Nephron progenitor cell (in vitro differentiated cells): Measurements from ENCODE around the gene B9D1.
A peak's percentile ranks its signal among the peaks of the same experiment; 100 is the strongest.

Source experiments
- DNase-seq: peaks from one replicate; pipeline ENCODE4 v3.0.0; 2021
- H3K27ac Mint-ChIP-seq: 2 replicates; pipeline ENCODE4 v1.8.0; 2021; ENCODE audit warnings: mild to moderate bottlenecking, moderate library complexity, mixed read lengths
- H3K27me3 Mint-ChIP-seq: 2 replicates; pipeline ENCODE4 v1.8.0; 2021; ENCODE audit warnings: mild to moderate bottlenecking, low read depth, mixed read lengths; ENCODE audit not compliant: poor library complexity
- H3K36me3 Mint-ChIP-seq: 2 replicates; pipeline ENCODE4 v1.8.0; 2021; ENCODE audit warnings: low read depth, mixed read lengths
- H3K4me1 Mint-ChIP-seq: 2 replicates; pipeline ENCODE4 v1.8.0; 2021; ENCODE audit warnings: mixed read lengths
- H3K4me3 Mint-ChIP-seq: 2 replicates; pipeline ENCODE4 v1.8.0; 2021; ENCODE audit warnings: mild to moderate bottlenecking, moderate library complexity, mixed read lengths
- H3K9me3 Mint-ChIP-seq: 2 replicates; pipeline ENCODE4 v1.8.0; 2021; ENCODE audit warnings: mild to moderate bottlenecking, moderate library complexity, mixed read lengths
- CTCF ChIP-seq: fragments of 200-600 bp; sonication (generic); IDR thresholded peaks from 2 replicates; pipeline ENCODE4 v1.5.0; 2021; ENCODE audit warnings: antibody characterized with exemption

The B9D1 gene

GRCh38 chr17:19365499-19365817, 2.9 kb upstream of the B9D1 start:
- H3K4me1 Mint-ChIP-seq: peaks cover 49% of the 10 kb centered on the region
- H3K9me3 Mint-ChIP-seq: no peaks in the 10 kb centered on the region
- no peak overlapping the region for H3K4me3 Mint-ChIP-seq
- no peak for TF ChIP-seq CTCF
- H3K27me3 Mint-ChIP-seq: no peaks in the 10 kb centered on the region
- H3K36me3 Mint-ChIP-seq: no peaks in the 10 kb centered on the region
- no peak overlapping the region for H3K27ac Mint-ChIP-seq
- DNase-seq: no peak

GRCh38 chr17:19364699-19365498, 2.4 kb upstream of the B9D1 start:
- H3K36me3 Mint-ChIP-seq: no peaks in the 10 kb centered on the region
- no peaks in the 10 kb centered on the region for H3K9me3 Mint-ChIP-seq
- H3K27me3 Mint-ChIP-seq: no peaks in the 10 kb centered on the region
- DNase-seq: no peak
- no peak overlapping the region for H3K4me3 Mint-ChIP-seq
- no peak overlapping the region for H3K27ac Mint-ChIP-seq
- no peak for TF ChIP-seq CTCF
- peaks cover 51% of the 10 kb centered on the region for H3K4me1 Mint-ChIP-seq

- peaks cover 62% of the 10 kb centered on the region for H3K4me1 Mint-ChIP-seq
- H3K27me3 Mint-ChIP-seq: no peaks in the 10 kb centered on the region
- H3K36me3 Mint-ChIP-seq: no peaks in the 10 kb centered on the region
- no peak for TF ChIP-seq CTCF
- H3K9me3 Mint-ChIP-seq: no peaks in the 10 kb centered on the region
- DNase-seq: no peak
- peak overlapping the region; percentile 90 for H3K4me3 Mint-ChIP-seq
- peak overlapping the region; percentile 49 for H3K27ac Mint-ChIP-seq
Observed at GRCh38 chr17:19363460-19364035, 1.0 kb upstream of the B9D1 start.

GRCh38 chr17:19363114-19363438, 553 bp upstream of the B9D1 start:
- Mint-ChIP-seq H3K4me3 (peak overlapping the region; percentile 90), H3K27ac (no peak overlapping the region), H3K27me3 (no peaks in the 10 kb centered on the region), H3K36me3 (no peaks in the 10 kb centered on the region), H3K9me3 (no peaks in the 10 kb centered on the region), H3K4me1 (peaks cover 67% of the 10 kb centered on the region)
- no peak for TF ChIP-seq CTCF
- DNase-seq: no peak

- no peak overlapping the region for H3K27ac Mint-ChIP-seq
- H3K4me1 Mint-ChIP-seq: peaks cover 78% of the 10 kb centered on the region
- H3K27me3 Mint-ChIP-seq: no peaks in the 10 kb centered on the region
- TF ChIP-seq CTCF: no peak
- H3K36me3 Mint-ChIP-seq: no peaks in the 10 kb centered on the region
- peak overlapping the region; percentile 90 for H3K4me3 Mint-ChIP-seq
- DNase-seq: no peak
- H3K9me3 Mint-ChIP-seq: no peaks in the 10 kb centered on the region
Observed at GRCh38 chr17:19361944-19362276, 613 bp downstream of the B9D1 start.

- TF ChIP-seq CTCF: no peak
- Mint-ChIP-seq H3K27me3 (no peaks in the 10 kb centered on the region), H3K4me3 (peak overlapping the region; percentile 90), H3K27ac (no peak overlapping the region), H3K9me3 (no peaks in the 10 kb centered on the region), H3K4me1 (peaks cover 81% of the 10 kb centered on the region), H3K36me3 (no peaks in the 10 kb centered on the region)
- no peak for DNase-seq
Observed at GRCh38 chr17:19361326-19361725, 1.2 kb downstream of the B9D1 start.
